ENCODE results near the gene MICAL2.
A peak's percentile ranks its signal among the peaks of the same experiment; 100 is the strongest.

The MICAL2 gene

DNA sequence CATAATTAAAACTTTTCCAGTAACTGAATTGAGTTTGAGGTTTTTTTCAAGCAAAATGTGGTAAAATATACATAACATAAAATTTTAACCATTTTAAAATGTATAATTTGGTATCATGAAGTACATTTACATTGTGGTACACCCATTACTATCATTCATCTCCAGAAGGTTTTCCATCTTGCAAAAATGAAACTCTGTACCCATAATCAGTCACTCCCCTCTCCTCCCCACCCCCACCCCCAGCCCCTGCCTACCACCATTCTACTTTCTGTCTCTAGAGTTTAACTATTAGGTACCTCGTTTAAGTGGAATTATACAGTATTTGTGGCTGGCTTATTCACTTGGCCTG lies 63.7 kb downstream of the MICAL2 start:
- no peak for DNase-seq

DNA sequence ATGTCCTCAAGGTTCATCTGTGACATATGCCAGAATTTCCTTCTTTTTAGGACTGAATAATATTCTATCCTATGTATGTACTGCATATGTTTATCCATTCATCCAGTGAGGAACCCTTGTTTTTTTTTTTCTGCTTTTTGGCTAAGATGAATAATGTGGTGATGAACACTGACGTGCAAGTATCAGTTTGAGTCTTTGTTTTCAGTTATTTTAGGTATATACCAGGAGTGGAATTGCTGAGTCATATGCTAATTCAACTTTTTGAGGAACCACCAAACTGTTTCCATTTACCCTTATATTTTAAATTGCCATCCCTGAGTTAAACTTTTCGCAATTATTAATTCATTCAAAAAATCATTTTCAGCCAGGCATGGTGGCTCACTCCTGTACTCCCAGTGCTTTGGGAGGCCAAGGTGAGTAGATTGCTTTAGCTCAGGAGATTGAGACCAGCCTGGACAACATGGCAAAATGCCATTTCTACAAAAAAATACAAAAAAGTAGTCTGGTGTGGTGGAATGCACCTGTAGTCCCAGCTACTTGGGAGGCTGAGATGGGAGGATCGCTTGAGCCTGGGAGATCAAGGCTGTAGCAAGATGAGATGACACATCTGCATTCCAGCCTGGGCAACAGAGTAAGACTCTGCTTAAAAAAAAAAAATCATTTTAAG lies 64.2 kb downstream of the MICAL2 start:
- DNase-seq: peak; percentile 34

- DNase-seq: no peak
Observed at GRCh38 chr11:12175694-12176241, 65.4 kb downstream of the MICAL2 start.

- DNase-seq: no peak
Observed at GRCh38 chr11:12176410-12176809, 66.0 kb downstream of the MICAL2 start.

DNA sequence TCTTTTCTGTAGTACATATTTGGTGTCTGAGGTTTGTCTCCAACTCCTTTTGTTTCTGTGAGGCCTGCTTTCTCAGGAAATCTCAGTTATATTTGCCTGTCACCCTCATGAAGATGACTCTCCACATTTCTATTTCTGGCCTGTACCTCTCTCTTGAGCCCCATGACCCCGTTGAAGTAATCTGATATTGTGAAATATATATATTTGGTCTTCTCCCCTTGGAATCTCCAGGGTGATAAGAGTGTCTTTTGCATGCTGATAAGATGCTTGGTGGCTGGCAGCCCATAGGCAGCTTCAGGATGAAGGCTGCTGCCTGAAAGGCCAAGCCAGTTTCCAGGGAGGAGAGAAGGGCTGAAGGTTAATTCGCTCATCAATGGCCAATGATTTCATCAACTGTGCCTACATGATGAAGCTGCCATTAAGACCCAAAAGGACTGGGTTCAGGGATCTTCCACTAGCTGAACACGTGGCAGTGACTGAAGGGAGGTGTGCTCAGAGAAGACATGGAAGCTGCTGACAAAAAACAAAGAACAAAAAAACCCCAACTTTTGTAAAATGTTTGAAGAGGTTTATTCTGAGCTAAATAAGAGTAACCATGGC lies 67.4 kb downstream of the MICAL2 start:
- DNase-seq: no peak

- no peak for DNase-seq
Observed at GRCh38 chr11:12179019-12179418, 68.6 kb downstream of the MICAL2 start.

GRCh38 chr11:12179531-12179930 lies 69.1 kb downstream of the MICAL2 start:
- DNase-seq: no peak

- DNase-seq: no peak
Observed at GRCh38 chr11:12180257-12181205, 70.1 kb downstream of the MICAL2 start.

GRCh38 chr11:12182302-12182675 lies 71.9 kb downstream of the MICAL2 start:
- DNase-seq: no peak

DNA sequence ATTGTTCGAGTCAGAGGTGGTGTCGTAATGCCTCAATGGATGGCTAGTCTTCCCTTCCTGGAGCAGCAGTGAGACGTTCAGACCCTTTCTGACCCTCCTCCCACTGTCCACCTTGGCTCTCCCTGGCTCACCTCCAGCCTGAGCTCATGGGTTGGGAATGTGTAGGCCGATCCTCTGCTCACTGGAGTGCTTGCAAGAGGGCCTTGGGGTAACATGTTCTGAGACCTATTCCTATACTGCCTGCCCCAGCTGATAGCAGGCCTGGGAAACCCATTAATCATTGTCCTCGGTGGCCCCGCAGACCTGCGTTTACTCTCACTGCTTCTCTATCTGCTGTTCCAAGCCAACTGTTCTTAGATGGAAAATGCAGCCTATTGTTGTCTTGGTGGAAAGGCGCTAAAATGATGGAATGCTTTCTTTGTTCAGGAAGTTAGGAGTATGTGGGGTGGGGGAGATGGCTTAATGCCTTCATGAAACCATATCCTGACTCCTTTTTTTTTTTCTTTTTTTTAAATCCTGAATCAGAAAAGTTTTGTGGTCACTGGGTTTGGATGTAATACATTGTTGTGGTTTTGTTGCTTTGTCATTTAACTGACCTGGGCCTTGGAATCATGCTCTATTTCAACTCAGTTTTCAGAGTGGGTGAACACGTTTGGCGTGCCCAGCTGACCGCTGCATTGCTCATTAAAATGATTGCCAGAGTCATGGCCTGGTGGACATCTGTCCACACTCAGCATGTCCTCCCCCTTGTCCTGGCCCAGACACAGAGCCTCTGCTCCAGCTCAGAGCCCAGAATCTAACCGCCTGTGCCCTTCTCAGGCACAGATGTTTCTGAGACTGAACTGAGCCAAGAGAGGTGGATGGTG lies 72.5 kb downstream of the MICAL2 start:
- DNase-seq: no peak

DNA sequence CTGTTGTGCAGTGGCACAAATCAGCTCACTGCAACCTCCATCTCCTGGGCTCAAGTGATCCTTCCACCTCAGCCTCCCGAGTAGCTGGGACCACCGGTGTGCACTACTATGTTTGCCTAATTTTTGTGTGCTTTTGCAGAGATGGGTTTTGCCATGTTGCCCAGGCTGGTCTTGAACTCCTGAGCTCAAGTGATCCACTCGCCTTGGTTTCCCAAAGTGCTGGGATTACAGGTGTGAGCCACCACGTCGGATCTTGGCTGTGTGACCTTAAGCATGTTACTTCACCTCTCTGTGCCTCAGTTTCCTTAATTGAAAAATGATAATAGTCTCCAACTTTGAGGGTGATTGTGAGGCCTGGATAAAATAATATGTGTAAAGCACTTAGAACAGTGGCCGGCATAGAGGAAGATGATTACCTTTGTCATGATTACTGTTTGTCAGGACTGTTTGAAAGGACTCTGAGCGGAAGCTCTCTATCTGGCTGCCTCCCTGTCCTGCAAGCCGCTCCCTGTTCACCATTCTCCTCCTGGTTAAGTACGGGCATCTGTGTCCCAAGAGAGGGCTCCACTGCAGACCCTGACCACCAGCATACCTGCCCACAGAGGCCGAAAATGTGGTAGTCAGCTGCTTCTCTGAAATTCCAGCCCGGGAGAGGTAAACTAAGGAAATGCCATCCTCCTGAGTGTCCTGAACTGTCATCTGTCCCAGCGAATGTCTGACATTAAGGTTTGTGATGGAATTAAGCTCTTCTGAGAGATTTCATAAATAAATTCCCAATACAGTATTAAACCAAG lies 73.6 kb downstream of the MICAL2 start:
- no peak for DNase-seq

DNA sequence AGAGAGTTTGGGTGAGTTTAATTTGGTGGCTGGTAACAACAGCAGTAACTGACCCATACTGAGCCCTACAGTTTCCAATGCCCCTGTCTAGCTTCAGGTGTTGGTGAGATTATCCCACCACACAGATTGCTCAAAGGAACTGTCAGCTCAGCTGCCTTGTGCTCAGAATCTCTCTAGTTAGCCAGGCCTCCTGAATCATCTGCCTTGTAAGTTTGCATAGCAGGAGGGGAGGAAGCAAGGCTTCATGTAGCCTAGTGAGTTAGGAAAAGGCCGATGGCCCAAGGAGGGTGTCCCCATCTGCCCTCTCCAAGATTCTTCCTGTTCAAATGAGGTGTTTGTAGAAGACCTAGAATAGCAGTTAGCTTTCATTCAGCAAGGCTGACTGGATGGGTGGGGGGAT lies 74.3 kb downstream of the MICAL2 start:
- DNase-seq: no peak

DNA sequence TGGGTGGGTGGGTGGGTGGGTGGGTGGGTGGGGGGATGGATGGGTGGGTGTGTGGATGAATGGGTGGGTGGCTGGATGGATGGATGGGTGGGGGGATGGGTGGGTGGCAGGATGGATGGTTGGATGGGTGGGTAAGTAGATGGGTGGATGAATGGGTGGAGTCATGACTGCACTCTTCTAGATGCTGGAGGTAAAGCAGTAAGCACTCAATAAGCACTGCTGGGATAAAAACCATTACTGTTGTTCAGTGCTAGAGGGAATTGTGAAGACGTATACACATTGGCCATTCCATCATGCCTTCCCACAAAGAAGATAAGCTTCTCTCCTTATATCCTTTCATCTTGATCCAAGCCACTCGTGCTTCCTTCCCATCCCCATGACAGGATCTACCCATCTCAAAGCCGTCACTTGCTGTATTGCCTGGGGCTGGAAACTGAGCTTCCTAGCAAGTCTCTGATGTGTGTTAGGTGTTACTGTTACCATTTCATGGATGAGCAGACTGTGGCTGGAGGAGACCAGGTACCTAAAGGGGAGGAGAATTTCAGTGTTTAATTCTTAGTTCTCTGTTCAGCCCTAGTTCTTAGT lies 74.8 kb downstream of the MICAL2 start:
- no peak for DNase-seq

- no peak for DNase-seq
Observed at GRCh38 chr11:12185914-12186313, 75.5 kb downstream of the MICAL2 start.

- DNase-seq: no peak
Observed at GRCh38 chr11:12186701-12187100, 76.3 kb downstream of the MICAL2 start.

- DNase-seq: no peak
Observed at GRCh38 chr11:12187399-12187798, 77.0 kb downstream of the MICAL2 start.

GRCh38 chr11:12188548-12189317 lies 78.3 kb downstream of the MICAL2 start:
- no peak for DNase-seq

DNA sequence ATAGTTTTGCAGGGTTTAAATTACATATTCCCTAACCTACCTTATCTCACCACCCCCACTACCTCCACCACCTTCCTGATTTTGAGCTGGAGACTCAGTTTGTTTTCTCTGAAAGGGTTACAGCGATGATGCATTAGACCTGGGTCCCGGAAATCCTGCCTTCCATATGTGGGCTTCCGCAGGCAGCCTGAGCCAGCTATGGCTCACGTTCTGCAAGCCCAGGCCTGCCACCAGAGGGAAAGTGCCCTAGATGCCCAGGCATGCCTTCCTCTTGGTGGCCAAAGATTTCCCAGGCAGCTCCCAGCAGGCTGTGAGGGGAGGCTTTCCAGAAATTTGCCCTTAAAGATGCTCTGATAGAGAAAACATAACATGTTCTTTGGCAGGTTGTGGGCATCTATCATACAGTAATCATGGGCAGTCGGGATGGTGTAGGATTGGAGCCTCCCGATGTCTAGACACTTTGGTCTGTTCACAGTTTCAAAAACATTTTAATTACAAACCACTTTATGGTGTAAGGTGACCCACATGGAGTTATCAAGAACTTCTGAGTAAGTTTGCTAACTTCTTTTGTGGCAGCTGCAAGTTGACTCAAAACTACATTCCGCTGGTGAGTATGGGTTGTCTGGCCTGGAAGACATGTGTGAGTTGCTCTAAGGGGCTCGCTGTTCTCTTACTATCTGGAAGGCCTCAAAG lies 79.3 kb downstream of the MICAL2 start:
- no peak for DNase-seq

DNA sequence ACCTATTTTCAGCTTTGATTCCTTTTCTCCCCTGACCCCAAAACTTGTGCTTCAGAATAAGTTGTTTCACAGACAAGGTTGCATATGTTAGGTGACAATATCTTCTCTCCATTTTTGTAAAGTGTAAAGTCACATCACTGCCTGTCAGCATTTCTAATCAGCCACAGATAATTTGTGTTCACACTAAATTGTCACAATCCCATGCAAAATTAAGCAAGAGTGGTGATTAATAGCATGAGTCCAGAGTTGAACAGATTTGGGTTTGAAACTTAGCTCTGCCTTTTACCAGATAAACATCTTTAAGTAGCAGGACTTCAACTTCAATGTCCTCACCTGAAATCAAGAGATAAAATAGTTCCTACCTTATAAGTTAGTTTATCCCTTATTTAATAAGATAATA lies 80.1 kb downstream of the MICAL2 start:
- DNase-seq: no peak

Data from KG1 (cell line).